Ishikawa (cell line): ENCODE results near the gene NUP62CL.

Source experiments
- CEBPB ChIP-seq: IDR thresholded peaks from 2 replicates; pipeline ENCODE4 v1.6.1; 2012
- CREB1 ChIP-seq: IDR thresholded peaks from 2 replicates; pipeline ENCODE4 v1.6.1; 2012; ENCODE audit warnings: low read depth
- EGR1 ChIP-seq: IDR thresholded peaks from 2 replicates; pipeline ENCODE4 v1.6.1; 2012
- EP300 ChIP-seq: IDR thresholded peaks from 2 replicates; pipeline ENCODE4 v1.6.1; 2012; ENCODE audit warnings: borderline replicate concordance
- FOXM1 ChIP-seq: IDR thresholded peaks from 2 replicates; pipeline ENCODE4 v1.6.1; 2012; ENCODE audit warnings: low read depth, borderline replicate concordance
- MAX ChIP-seq: IDR thresholded peaks from 2 replicates; pipeline ENCODE4 v1.6.1; 2012
- NFIC ChIP-seq: IDR thresholded peaks from 2 replicates; pipeline ENCODE4 v1.6.1; 2012
- RAD21 ChIP-seq: IDR thresholded peaks from 2 replicates; pipeline ENCODE4 v1.6.1; 2012; ENCODE audit warnings: low read depth
- TAF1 ChIP-seq: IDR thresholded peaks from 2 replicates; pipeline ENCODE4 v1.6.1; 2012; ENCODE audit warnings: low read depth, mild to moderate bottlenecking
- TCF12 ChIP-seq: IDR thresholded peaks from 2 replicates; pipeline ENCODE4 v1.6.1; 2012; ENCODE audit warnings: low read depth
- TEAD4 ChIP-seq: IDR thresholded peaks from 2 replicates; pipeline ENCODE4 v1.6.1; 2012
- YY1 ChIP-seq: IDR thresholded peaks from 2 replicates; pipeline ENCODE4 v1.6.1; 2012; ENCODE audit warnings: low read depth
- ZBTB7A ChIP-seq: IDR thresholded peaks from 2 replicates; pipeline ENCODE4 v1.6.1; 2012; ENCODE audit warnings: low read depth
- TF ChIP-seq, protein P1 (sequence below): IDR thresholded peaks from 2 replicates; pipeline ENCODE4 v1.6.1; 2012
- TF ChIP-seq, protein P2 (sequence below): IDR thresholded peaks from 2 replicates; pipeline ENCODE4 v1.6.1; 2012; ENCODE audit warnings: low read depth, mild to moderate bottlenecking

Gene NUP62CL

DNA sequence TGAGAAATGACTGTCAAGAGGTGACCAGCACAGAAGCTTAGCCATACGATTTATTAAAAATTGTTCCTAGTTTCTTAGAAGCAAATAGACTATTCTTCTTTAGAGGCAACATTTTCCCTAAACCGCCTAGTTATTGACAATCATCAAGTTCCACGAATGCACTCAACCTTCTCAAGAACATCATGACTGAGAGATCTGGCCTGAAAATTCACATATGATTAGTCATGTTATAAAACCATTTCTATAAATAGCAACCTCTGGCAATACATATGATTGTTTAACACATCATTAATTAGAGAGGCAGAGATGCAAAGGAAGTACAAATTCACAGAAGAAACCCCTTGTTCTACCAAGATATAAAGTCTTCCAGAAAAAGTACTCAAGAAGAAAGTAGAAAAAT lies 6.7 kb downstream of the NUP62CL start:
- TF ChIP-seq ZBTB7A (no peak), FOXM1 (no peak), TEAD4 (no peak), CEBPB (no peak), MAX (no peak), EP300 (no peak), TAF1 (no peak), CREB1 (no peak), TCF12 (no peak), EGR1 (no peak), NFIC (no peak), RAD21 (no peak), YY1 (no peak)
- TF ChIP-seq, protein P1, sequence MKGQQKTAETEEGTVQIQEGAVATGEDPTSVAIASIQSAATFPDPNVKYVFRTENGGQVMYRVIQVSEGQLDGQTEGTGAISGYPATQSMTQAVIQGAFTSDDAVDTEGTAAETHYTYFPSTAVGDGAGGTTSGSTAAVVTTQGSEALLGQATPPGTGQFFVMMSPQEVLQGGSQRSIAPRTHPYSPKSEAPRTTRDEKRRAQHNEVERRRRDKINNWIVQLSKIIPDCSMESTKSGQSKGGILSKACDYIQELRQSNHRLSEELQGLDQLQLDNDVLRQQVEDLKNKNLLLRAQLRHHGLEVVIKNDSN: no peak
- TF ChIP-seq, protein P2, sequence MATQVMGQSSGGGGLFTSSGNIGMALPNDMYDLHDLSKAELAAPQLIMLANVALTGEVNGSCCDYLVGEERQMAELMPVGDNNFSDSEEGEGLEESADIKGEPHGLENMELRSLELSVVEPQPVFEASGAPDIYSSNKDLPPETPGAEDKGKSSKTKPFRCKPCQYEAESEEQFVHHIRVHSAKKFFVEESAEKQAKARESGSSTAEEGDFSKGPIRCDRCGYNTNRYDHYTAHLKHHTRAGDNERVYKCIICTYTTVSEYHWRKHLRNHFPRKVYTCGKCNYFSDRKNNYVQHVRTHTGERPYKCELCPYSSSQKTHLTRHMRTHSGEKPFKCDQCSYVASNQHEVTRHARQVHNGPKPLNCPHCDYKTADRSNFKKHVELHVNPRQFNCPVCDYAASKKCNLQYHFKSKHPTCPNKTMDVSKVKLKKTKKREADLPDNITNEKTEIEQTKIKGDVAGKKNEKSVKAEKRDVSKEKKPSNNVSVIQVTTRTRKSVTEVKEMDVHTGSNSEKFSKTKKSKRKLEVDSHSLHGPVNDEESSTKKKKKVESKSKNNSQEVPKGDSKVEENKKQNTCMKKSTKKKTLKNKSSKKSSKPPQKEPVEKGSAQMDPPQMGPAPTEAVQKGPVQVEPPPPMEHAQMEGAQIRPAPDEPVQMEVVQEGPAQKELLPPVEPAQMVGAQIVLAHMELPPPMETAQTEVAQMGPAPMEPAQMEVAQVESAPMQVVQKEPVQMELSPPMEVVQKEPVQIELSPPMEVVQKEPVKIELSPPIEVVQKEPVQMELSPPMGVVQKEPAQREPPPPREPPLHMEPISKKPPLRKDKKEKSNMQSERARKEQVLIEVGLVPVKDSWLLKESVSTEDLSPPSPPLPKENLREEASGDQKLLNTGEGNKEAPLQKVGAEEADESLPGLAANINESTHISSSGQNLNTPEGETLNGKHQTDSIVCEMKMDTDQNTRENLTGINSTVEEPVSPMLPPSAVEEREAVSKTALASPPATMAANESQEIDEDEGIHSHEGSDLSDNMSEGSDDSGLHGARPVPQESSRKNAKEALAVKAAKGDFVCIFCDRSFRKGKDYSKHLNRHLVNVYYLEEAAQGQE: no peak

- TF ChIP-seq TAF1 (no peak), FOXM1 (no peak), YY1 (no peak), TCF12 (no peak), CREB1 (no peak)
- TF ChIP-seq, protein P2: no peak
Measured at GRCh38 chrX:107197319-107197718, 8.9 kb downstream of the NUP62CL start.

DNA sequence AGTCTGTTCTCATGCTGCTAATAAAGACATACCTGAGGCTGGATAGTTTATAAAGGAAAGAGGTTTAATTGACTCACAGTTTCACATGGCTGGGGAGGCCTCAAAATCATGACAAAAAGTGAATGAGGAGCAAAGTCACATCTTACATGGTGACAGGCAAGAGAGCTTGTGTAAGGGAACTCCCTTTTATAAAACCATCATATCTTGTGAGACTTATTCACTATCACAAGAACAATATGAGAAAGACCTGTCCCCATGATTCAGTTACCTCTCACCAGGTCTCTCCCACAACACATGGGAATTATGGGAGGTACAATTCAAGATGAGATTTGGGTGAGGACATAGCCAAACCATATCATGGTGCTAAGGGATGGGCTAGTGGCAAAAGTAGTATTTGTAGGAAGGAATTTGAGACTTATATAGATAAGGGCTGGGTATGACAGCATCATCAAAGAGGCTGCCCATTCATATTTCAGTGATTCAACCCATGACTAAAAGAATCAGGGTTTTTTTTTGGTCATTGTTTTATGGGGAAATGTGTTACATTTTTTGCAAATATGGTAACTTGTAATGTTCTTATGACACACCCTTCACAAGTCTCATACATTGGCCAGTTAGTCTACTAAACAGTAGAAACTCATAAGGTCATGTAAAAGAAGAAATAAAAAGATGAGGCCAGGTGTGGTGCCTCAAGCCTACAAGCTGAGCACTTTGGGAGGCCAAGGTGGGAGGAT lies 34.7 kb downstream of the NUP62CL start:
- no peak for TF ChIP-seq CEBPB
- TF ChIP-seq, protein P1: no peak
- TF ChIP-seq, protein P2: no peak
- no peak for TF ChIP-seq FOXM1
- TF ChIP-seq TAF1: no peak
- TF ChIP-seq ZBTB7A: no peak

- TF ChIP-seq NFIC: no peak
- no peak for TF ChIP-seq TCF12
- TF ChIP-seq RAD21: no peak
- TF ChIP-seq MAX: no peak
- TF ChIP-seq, protein P2: no peak
- no peak for TF ChIP-seq CREB1
- no peak for TF ChIP-seq ZBTB7A
- no peak for TF ChIP-seq CEBPB
- no peak for TF ChIP-seq TEAD4
- TF ChIP-seq, protein P1: no peak
- no peak for TF ChIP-seq EGR1
- TF ChIP-seq EP300: no peak
- TF ChIP-seq TAF1: no peak
- no peak for TF ChIP-seq FOXM1
Measured at GRCh38 chrX:107168712-107169111, 37.5 kb downstream of the NUP62CL start.
